KMS-11 (cell line): ENCODE measurements around the gene RRBP1.
"Not testable (repeated sequence)": the region's sequence is repeated elsewhere in the genome, so short reads cannot be mapped to it uniquely, and the experiment has no call there.

Experiments
- H2AFZ ChIP-seq: fragments of 200-600 bp; sonication (generic); 2 replicates; pipeline ENCODE4 v1.6.1; 2016; ENCODE audit warnings: antibody characterized with exemption, mixed run types, low read depth
- H3K27ac ChIP-seq: fragments of 200-600 bp; sonication (generic); 2 replicates; pipeline ENCODE4 v1.6.1; 2016; ENCODE audit warnings: mild to moderate bottlenecking, mixed run types
- H3K27me3 ChIP-seq: fragments of 200-600 bp; sonication (generic); 2 replicates; pipeline ENCODE4 v1.6.1; 2017; ENCODE audit warnings: mild to moderate bottlenecking, low read depth, mixed run types, moderate library complexity; ENCODE audit not compliant: insufficient read depth
- H3K36me3 ChIP-seq: fragments of 200-600 bp; sonication (generic); 2 replicates; pipeline ENCODE4 v1.6.1; 2017; ENCODE audit warnings: mild to moderate bottlenecking, mixed run types; ENCODE audit not compliant: insufficient read depth
- H3K4me1 ChIP-seq: fragments of 200-600 bp; sonication (generic); 2 replicates; pipeline ENCODE4 v1.6.1; 2016; ENCODE audit warnings: mild to moderate bottlenecking, low read depth, mixed run types; ENCODE audit not compliant: poor library complexity, severe bottlenecking
- H3K4me2 ChIP-seq: fragments of 200-600 bp; sonication (generic); 2 replicates; pipeline ENCODE4 v1.7.0; 2016; ENCODE audit warnings: mild to moderate bottlenecking, mixed run types
- H3K4me3 ChIP-seq: fragments of 200-600 bp; sonication (generic); IDR thresholded peaks from 2 replicates; pipeline ENCODE4 v1.6.1; 2017; ENCODE audit warnings: low read depth, low read length, mixed read lengths; ENCODE audit not compliant: insufficient read depth
- H3K79me2 ChIP-seq: fragments of 200-600 bp; sonication (generic); 2 replicates; pipeline ENCODE4 v1.6.1; 2016; ENCODE audit warnings: low read depth, mixed run types; ENCODE audit not compliant: insufficient read depth
- H3K9ac ChIP-seq: fragments of 200-600 bp; sonication (generic); 2 replicates; pipeline ENCODE4 v1.6.1; 2016; ENCODE audit warnings: mild to moderate bottlenecking, mixed run types
- H4K20me1 ChIP-seq: fragments of 200-600 bp; sonication (generic); 2 replicates; pipeline ENCODE4 v1.6.1; 2016; ENCODE audit warnings: mild to moderate bottlenecking, mixed run types; ENCODE audit not compliant: insufficient read depth
- TF ChIP-seq, protein P1 (sequence below): fragments of 200-600 bp; sonication (generic); conservative IDR thresholded peaks from 2 replicates; pipeline ENCODE4 v1.6.1; 2017; ENCODE audit warnings: low read depth, mild to moderate bottlenecking, antibody characterized with exemption, low read length, moderate library complexity, mixed read lengths

RRBP1 gene

DNA sequence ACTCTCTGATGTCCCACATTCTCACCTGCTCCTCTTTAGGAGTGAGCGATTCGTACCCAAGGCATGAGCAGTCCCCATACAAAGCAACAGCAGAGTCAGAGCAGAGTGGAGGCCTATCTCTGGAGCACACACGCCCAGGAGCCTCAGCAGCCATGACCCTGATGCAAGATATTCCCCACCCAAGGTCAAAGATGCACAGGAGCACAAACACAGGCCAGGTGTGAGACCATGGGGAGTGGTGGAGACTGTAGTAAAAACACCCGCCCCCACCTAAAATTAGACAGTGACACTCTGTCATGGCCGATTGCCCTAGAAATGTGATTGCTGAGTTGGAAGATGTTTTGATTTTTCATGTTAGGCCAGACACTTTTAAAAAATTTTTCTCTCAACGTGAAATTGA, 21.4 kb downstream of the RRBP1 start:
- Histone ChIP-seq H4K20me1 (no peaks in the 10 kb centered on the region), H3K79me2 (peaks cover 15% of the 10 kb centered on the region; the same call in 1 of the 2 replicates), H3K36me3 (no peaks in the 10 kb centered on the region; the same call in 1 of the 2 replicates), H3K9ac (no peak overlapping the region), H3K27ac (no peak overlapping the region), H2AFZ (no peak overlapping the region), H3K4me3 (no peak overlapping the region), H3K4me1 (peaks cover 29% of the 10 kb centered on the region), H3K27me3 (no peaks in the 10 kb centered on the region), H3K4me2 (no peak overlapping the region)
- TF ChIP-seq, protein P1, sequence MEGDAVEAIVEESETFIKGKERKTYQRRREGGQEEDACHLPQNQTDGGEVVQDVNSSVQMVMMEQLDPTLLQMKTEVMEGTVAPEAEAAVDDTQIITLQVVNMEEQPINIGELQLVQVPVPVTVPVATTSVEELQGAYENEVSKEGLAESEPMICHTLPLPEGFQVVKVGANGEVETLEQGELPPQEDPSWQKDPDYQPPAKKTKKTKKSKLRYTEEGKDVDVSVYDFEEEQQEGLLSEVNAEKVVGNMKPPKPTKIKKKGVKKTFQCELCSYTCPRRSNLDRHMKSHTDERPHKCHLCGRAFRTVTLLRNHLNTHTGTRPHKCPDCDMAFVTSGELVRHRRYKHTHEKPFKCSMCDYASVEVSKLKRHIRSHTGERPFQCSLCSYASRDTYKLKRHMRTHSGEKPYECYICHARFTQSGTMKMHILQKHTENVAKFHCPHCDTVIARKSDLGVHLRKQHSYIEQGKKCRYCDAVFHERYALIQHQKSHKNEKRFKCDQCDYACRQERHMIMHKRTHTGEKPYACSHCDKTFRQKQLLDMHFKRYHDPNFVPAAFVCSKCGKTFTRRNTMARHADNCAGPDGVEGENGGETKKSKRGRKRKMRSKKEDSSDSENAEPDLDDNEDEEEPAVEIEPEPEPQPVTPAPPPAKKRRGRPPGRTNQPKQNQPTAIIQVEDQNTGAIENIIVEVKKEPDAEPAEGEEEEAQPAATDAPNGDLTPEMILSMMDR: no peak

DNA sequence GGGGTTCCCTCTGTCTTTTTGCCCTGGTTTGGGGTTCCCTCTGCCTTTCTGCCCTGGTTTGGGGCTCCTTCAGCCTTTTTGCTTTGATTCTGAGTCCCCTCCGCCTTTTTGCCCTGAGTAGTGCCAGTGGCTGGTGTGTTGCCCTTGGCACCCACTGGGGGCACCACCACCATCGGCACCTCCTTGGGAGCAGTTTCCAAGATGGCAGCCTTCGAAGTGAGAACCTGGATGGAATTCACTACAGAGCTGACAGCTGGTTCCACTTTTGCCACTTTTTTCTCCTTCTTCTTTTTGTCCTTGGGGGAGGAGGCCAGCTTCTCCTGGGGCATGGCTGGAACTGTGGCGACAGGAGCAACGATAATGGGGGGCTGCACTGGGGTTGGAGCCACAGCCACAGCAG, 22.2 kb downstream of the RRBP1 start:
- Histone ChIP-seq H4K20me1 (no peaks in the 10 kb centered on the region), H3K4me1 (peaks cover 20% of the 10 kb centered on the region), H2AFZ (no peak overlapping the region), H3K27me3 (no peaks in the 10 kb centered on the region), H3K4me3 (no peak overlapping the region), H3K27ac (no peak overlapping the region), H3K79me2 (peaks cover 15% of the 10 kb centered on the region; the same call in 1 of the 2 replicates), H3K9ac (no peak overlapping the region), H3K4me2 (no peak overlapping the region), H3K36me3 (no peaks in the 10 kb centered on the region; the same call in 1 of the 2 replicates)
- TF ChIP-seq, protein P1: no peak; the same call in 1 of the 2 replicates

DNA sequence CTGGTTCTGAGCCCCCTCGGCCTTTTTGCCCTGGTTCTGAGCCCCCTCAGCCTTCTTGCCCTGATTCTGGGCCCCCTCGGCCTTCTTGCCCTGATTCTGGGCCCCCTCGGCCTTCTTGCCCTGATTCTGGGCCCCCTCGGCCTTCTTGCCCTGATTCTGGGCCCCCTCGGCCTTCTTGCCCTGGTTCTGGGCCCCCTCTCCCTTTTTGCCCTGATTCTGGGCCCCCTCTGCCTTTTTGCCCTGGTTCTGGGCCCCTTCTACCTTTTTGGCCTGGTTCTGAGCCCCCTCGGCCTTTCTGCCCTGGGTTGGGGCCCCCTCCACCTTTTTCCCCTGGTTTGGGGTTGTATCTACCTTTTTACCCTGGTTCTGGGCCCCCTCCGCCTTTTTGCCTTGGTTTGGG, 22.7 kb downstream of the RRBP1 start:
- H3K4me1 ChIP-seq: peaks cover 15% of the 10 kb centered on the region
- not testable (repeated sequence) for H3K4me2 ChIP-seq, H3K9ac ChIP-seq, H3K4me3 ChIP-seq, H3K27me3 ChIP-seq, H4K20me1 ChIP-seq, H3K36me3 ChIP-seq, H2AFZ ChIP-seq, H3K27ac ChIP-seq
- H3K79me2 ChIP-seq: peaks cover 15% of the 10 kb centered on the region; the same call in 1 of the 2 replicates

DNA sequence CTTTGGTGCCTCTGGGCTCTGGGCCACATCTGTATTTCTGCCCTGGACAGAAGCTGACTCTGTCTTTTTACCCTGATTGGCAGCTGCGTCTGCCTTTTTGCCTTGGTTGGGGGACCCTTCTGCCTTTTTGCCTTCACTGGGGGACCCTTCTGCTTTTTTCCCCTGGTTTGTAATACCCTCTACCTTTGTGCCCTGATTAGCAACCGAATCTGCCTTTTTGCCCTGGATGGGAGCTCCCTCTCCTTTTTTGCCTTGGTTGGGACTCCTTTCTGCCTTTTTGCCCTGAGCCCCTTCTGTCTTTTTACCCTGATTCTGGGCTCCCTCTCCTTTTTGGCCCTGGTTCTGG, 23.4 kb downstream of the RRBP1 start:
- H3K27me3 ChIP-seq: no peaks in the 10 kb centered on the region
- H3K36me3 ChIP-seq: no peaks in the 10 kb centered on the region; the same call in 1 of the 2 replicates
- H3K4me1 ChIP-seq: peaks cover 8% of the 10 kb centered on the region
- H3K9ac ChIP-seq: no peak overlapping the region
- H3K4me3 ChIP-seq: no peak overlapping the region
- TF ChIP-seq, protein P1: no peak
- H3K27ac ChIP-seq: no peak overlapping the region
- H2AFZ ChIP-seq: no peak overlapping the region
- peaks cover 13% of the 10 kb centered on the region; the same call in 1 of the 2 replicates for H3K79me2 ChIP-seq
- no peaks in the 10 kb centered on the region for H4K20me1 ChIP-seq
- H3K4me2 ChIP-seq: no peak overlapping the region

DNA sequence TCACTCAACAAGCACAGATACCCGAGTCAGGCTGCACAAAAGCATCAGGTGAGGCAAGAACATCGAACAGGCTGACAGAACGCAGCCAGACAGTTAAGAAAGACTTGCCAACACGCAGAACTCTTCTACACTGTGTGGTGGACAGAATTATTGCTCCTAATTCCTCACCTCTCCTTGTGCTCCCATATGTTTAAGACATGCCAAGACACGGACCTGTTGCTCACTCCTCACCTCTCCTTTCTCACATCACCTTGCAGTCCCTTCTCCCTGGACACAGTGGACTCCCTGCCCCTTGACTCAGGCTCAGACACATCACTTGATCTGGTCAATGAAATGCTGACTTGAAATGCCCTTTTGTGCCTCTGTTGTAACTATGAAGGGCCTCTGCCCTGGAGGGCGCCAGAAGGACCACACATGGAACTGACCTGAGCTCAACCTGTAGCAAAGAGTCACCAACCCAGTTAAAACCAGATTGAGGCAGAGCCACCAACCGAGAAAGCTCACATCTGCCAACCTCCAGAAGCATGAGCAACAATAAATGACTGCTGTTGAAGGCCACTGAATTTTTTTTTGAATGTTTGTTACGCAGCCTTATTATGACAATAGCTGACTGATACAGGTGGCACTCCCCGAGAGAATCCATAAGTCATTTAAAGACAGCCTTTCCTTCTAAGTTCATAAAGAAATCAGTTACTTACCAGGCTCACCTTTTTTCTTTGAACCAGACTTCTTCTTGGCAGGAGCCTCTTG, 24.0 kb downstream of the RRBP1 start:
- no peaks in the 10 kb centered on the region for H4K20me1 ChIP-seq
- H3K9ac ChIP-seq: no peak overlapping the region
- H3K27me3 ChIP-seq: no peaks in the 10 kb centered on the region
- peaks cover 7% of the 10 kb centered on the region; the same call in 1 of the 2 replicates for H3K79me2 ChIP-seq
- H3K4me1 ChIP-seq: peaks cover 11% of the 10 kb centered on the region
- H2AFZ ChIP-seq: no peak overlapping the region
- H3K4me3 ChIP-seq: no peak overlapping the region
- no peak overlapping the region for H3K27ac ChIP-seq
- H3K4me2 ChIP-seq: no peak overlapping the region
- TF ChIP-seq, protein P1: no peak
- no peaks in the 10 kb centered on the region; the same call in 1 of the 2 replicates for H3K36me3 ChIP-seq
